ENCODE results near the gene POP7.

GRCh38 chr7:100686201-100686821, 19.6 kb upstream of the POP7 start:
- no peak for TF ChIP-seq CEBPB (IDR thresholded peaks at IDR 0.05)
- no peak for TF ChIP-seq ZBTB7A (IDR thresholded peaks at IDR 0.05; ENCODE audit: low read depth)
- no peak for TF ChIP-seq TAF1 (IDR thresholded peaks at IDR 0.05; ENCODE audit: low read depth)
- no peak for TF ChIP-seq CREB1 (IDR thresholded peaks at IDR 0.05; ENCODE audit: low read depth)
- no peak for TF ChIP-seq EP300 (IDR thresholded peaks at IDR 0.05; ENCODE audit: borderline replicate concordance)
- no peak for TF ChIP-seq REST (IDR thresholded peaks at IDR 0.05; ENCODE audit: low read depth)
- no peak for TF ChIP-seq EGR1 (IDR thresholded peaks at IDR 0.05)
- TF ChIP-seq TEAD4 (IDR thresholded peaks at IDR 0.05): no peak
- no peak for TF ChIP-seq FOXM1 (IDR thresholded peaks at IDR 0.05; ENCODE audit: borderline replicate concordance, low read depth)
- TF ChIP-seq MAX (IDR thresholded peaks at IDR 0.05): no peak
